ENCODE measurements around the gene OGN.

OGN gene

GRCh38 chr9:92385953-92386352 lies 18.4 kb downstream of the OGN start:
- no peaks in the 10 kb centered on the region for H3K27me3 ChIP-seq (ENCODE audit: insufficient read depth, low read depth, severe bottlenecking)
- no peak overlapping the region for H3K27ac ChIP-seq
- H3K4me3 ChIP-seq (ENCODE audit: low read depth, low read length) = no peak overlapping the region
- H3K36me3 ChIP-seq = no peaks in the 10 kb centered on the region
- TF ChIP-seq CTCF (IDR thresholded peaks at IDR 0.05; ENCODE audit: low read depth, low read length) = no peak
- no peak for DNase-seq
- H3K9me3 ChIP-seq (ENCODE audit: severe bottlenecking) = no peaks in the 10 kb centered on the region

DNA sequence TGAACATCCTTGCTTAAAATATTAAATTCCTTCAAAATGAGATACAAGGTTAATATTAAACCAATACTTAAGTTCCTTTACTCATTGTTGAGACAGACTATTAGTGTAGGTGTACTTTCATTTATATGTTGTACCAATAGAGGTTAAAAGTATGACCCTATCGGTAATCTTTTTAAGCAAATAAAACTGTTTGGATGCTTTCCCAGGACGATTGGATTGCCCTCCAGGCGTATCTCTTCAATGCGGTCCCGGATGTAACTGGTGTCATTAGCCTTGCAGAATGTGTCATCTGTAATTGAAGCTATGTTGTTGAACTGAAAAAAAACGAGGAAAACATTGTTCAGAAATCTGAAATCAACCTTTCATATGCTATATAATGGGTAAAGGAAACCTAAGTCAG lies 18.9 kb downstream of the OGN start:
- TF ChIP-seq CTCF (IDR thresholded peaks at IDR 0.05; ENCODE audit: low read depth, low read length) = no peak
- Histone ChIP-seq H3K36me3 (peaks cover 4% of the 10 kb centered on the region; the same call in 1 of the 2 replicates), H3K27me3 (ENCODE audit: insufficient read depth, low read depth, severe bottlenecking) (no peaks in the 10 kb centered on the region), H3K9me3 (ENCODE audit: severe bottlenecking) (no peaks in the 10 kb centered on the region), H3K27ac (no peak overlapping the region), H3K4me3 (ENCODE audit: low read depth, low read length) (no peak overlapping the region)
- DNase-seq = no peak

DNA sequence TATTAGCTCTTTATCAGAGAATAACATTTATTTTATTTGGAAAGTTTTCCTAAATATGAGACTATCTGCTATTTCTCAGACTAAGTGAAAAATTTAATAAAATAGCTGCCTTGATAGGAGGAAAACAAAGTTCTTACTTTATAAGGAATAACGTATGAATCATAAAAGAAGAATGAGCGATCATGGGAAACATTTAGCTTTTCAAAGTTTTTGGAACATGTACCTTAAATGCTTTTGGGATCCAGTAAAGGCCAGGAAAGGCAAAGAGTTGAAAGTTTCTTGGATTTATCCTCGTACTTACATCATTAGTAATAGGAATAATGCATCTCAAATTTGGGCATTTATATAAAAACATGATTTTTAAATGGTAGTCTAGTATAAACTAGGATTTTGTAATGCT lies 19.4 kb downstream of the OGN start:
- TF ChIP-seq CTCF (IDR thresholded peaks at IDR 0.05; ENCODE audit: low read depth, low read length) = no peak
- Histone ChIP-seq H3K4me3 (ENCODE audit: low read depth, low read length) (no peak overlapping the region), H3K27me3 (ENCODE audit: insufficient read depth, low read depth, severe bottlenecking) (no peaks in the 10 kb centered on the region), H3K9me3 (ENCODE audit: severe bottlenecking) (no peaks in the 10 kb centered on the region), H3K36me3 (peaks cover 4% of the 10 kb centered on the region; the same call in 1 of the 2 replicates), H3K27ac (no peak overlapping the region)
- no peak for DNase-seq

DNA sequence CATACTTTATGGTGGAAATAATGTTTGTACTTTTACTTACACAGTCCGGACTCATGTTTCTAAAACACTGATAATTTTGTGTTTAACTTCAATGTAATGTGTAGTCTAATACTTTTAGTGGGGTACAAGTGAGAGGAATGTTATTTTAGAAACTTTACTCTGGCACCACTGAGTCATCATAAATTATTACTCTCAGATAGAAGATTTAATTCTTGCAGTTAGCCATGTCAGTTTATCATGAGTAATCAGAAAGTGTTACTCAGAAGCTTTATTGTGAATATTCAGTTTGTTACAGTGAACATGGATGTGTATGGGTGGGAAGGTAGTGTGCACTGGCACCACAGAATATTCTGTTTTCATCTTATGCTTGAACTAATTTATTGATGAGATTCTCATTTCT lies 20.0 kb downstream of the OGN start:
- DNase-seq = no peak
- Histone ChIP-seq H3K27ac (no peak overlapping the region), H3K27me3 (ENCODE audit: insufficient read depth, low read depth, severe bottlenecking) (no peaks in the 10 kb centered on the region), H3K36me3 (peaks cover 4% of the 10 kb centered on the region; the same call in 1 of the 2 replicates), H3K9me3 (ENCODE audit: severe bottlenecking) (no peaks in the 10 kb centered on the region), H3K4me3 (ENCODE audit: low read depth, low read length) (no peak overlapping the region)
- no peak for TF ChIP-seq CTCF (IDR thresholded peaks at IDR 0.05; ENCODE audit: low read depth, low read length)

GRCh38 chr9:92381775-92382174 lies 22.6 kb downstream of the OGN start:
- Histone ChIP-seq H3K36me3 (peaks cover 4% of the 10 kb centered on the region; the same call in 1 of the 2 replicates), H3K27me3 (ENCODE audit: insufficient read depth, low read depth, severe bottlenecking) (no peaks in the 10 kb centered on the region), H3K9me3 (ENCODE audit: severe bottlenecking) (no peaks in the 10 kb centered on the region), H3K27ac (no peak overlapping the region), H3K4me3 (ENCODE audit: low read depth, low read length) (no peak overlapping the region)
- DNase-seq = no peak
- TF ChIP-seq CTCF (IDR thresholded peaks at IDR 0.05; ENCODE audit: low read depth, low read length) = no peak

DNA sequence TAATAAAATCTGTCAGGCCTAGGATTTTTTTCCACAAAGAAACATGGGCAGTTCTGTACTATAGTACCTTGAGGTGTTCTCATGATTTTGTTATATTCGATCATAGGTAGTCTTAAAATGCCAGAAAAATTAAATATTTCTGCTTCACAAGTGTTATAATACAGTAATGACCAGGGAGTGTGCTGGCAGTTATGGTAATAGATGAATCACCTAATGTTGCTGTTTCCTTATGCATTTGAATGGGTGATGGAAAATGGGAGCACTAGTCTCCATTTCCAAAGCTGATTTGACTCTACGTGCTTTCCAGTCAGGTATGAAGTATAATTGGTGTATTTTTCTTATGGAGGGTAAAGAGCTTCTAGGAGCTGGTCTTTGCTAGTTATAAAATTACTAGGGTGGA lies 23.8 kb downstream of the OGN start:
- no peak for DNase-seq
- no peaks in the 10 kb centered on the region for H3K9me3 ChIP-seq (ENCODE audit: severe bottlenecking)

More for the DNA sequence above, 23.8 kb downstream of the OGN start:
- Histone ChIP-seq H3K27ac (no peak overlapping the region), H3K4me3 (ENCODE audit: low read depth, low read length) (no peak overlapping the region), H3K27me3 (ENCODE audit: insufficient read depth, low read depth, severe bottlenecking) (no peaks in the 10 kb centered on the region), H3K36me3 (peaks cover 4% of the 10 kb centered on the region; the same call in 1 of the 2 replicates)
- TF ChIP-seq CTCF (IDR thresholded peaks at IDR 0.05; ENCODE audit: low read depth, low read length) = no peak

Measured in WERI-Rb-1 (cell line).